CD4-positive, alpha-beta memory T cell (primary cell): ENCODE results near the gene HAUS2. TPM values are rescaled to one million over a fixed set of nuclear protein-coding genes. Genes with fewer than 3 reads are reported as not detected.
"Not testable (repeated sequence)": the region's sequence is repeated elsewhere in the genome, so short reads cannot be mapped to it uniquely, and the experiment has no call there.

Experiments
- CTCF ChIA-PET: fragments of 350-600 bp; sonication (Branson Sonifier 250); formaldehyde crosslinking; loops from one replicate; lab custom pipeline; 2021; ENCODE audit warnings: inconsistent platforms; ENCODE audit not compliant: partially characterized antibody; lab: Charles Lee
- POLR2A ChIA-PET: fragments of 350-600 bp; sonication (Branson Sonifier 250); formaldehyde crosslinking; loops from one replicate; lab custom pipeline; 2021; ENCODE audit not compliant: partially characterized antibody; lab: Charles Lee
- DNase-seq, 5 donors: peaks; one replicate each; pipeline versions ENCODE4 v3.0.0 to v3.0.0-alpha.2; 2020 to 2022; ENCODE audit warnings: mixed read lengths in 1 of 5
- H3K27ac ChIP-seq: one replicate; pipeline ENCODE4 v1.7.0; 2013; ENCODE audit warnings: low read depth, low read length
- H3K27me3 ChIP-seq: 2 replicates; pipeline ENCODE4 v1.7.0; 2013; ENCODE audit warnings: mild to moderate bottlenecking, low read length, moderate library complexity; ENCODE audit not compliant: insufficient read depth
- H3K36me3 ChIP-seq: 2 replicates; pipeline ENCODE4 v1.7.0; 2013; ENCODE audit warnings: mild to moderate bottlenecking, low read length, moderate library complexity; ENCODE audit not compliant: insufficient read depth
- H3K4me1 ChIP-seq: 2 replicates; pipeline ENCODE4 v1.7.0; 2013; ENCODE audit warnings: mild to moderate bottlenecking, low read length, moderate library complexity; ENCODE audit not compliant: insufficient read depth
- H3K4me3 ChIP-seq, 2 donors: one replicate each; pipeline ENCODE4 v1.7.0; 2013; ENCODE audit warnings: low read length in 2 of 2, mild to moderate bottlenecking in 1 of 2
- H3K9me3 ChIP-seq, 2 donors: one replicate each; pipeline ENCODE4 v1.7.0; 2013; ENCODE audit warnings: low read length in 2 of 2, control low read depth in 1 of 2; ENCODE audit not compliant: control insufficient read depth in 1 of 2
- H3K27ac Mint-ChIP-seq, 7 donors: one replicate each; pipeline ENCODE4 v1.8.0; 2020 to 2021; ENCODE audit warnings: mixed read lengths in 7 of 7, mild to moderate bottlenecking in 6 of 7, inconsistent platforms in 3 of 7, moderate library complexity in 3 of 7
- H3K27me3 Mint-ChIP-seq, 2 donors: one replicate each; pipeline ENCODE4 v1.8.0; 2020 to 2021; ENCODE audit warnings: mixed read lengths in 2 of 2
- H3K36me3 Mint-ChIP-seq, 2 donors: one replicate each; pipeline ENCODE4 v1.8.0; 2020 to 2021; ENCODE audit warnings: mixed read lengths in 2 of 2, inconsistent platforms in 1 of 2, mild to moderate bottlenecking in 1 of 2
- H3K4me1 Mint-ChIP-seq, 4 donors: one replicate each; pipeline ENCODE4 v1.8.0; 2020 to 2021; ENCODE audit warnings: mixed read lengths in 4 of 4, mild to moderate bottlenecking in 1 of 4
- H3K4me3 Mint-ChIP-seq, 8 donors: one replicate each; pipeline ENCODE4 v1.8.0; 2020 to 2021; ENCODE audit warnings: mixed read lengths in 8 of 8, mild to moderate bottlenecking in 7 of 8, moderate library complexity in 6 of 8, inconsistent platforms in 3 of 8
- H3K9me3 Mint-ChIP-seq, 8 donors: one replicate each; pipeline ENCODE4 v1.8.0; 2020 to 2021; ENCODE audit warnings: mixed read lengths in 8 of 8, mild to moderate bottlenecking in 5 of 8, inconsistent platforms in 3 of 8, moderate library complexity in 1 of 8
- intact Hi-C: fragments of 100-400 bp; cut with micrococcal nuclease; formaldehyde crosslinking; loops from one replicate; pipeline ENCODE4 v1.15.1; 2023
- polyA plus RNA-seq, 2 donors: library from polyadenylated mRNA; unstranded; fragments of 300-500 nt; fragmentation: Illumina TruSeq; gene quantifications; one replicate each; pipeline ENCODE4 v1.2.3, GENCODE V29; 2021
- total RNA-seq, 2 experiments: library from RNA; stranded (reverse); gene quantifications; one replicate each; pipeline ENCODE4 v1.2.3, GENCODE V29; 2021

Gene HAUS2
- total and polyA plus RNA-seq, 4 experiments from 2014 or later, result 16.4 to 28.2 (median 23.2) TPM

- CTCF ChIA-PET, result interaction anchor here (1.6 kb wide), 1 partner anchor 9 kb away, joined by 4 read pairs; no protein-coding TSS in a partner anchor
- no peak for DNase-seq
- Mint-ChIP-seq H3K9me3 (no peaks in the 10 kb centered on the region), H3K4me1 (no peaks in the 10 kb centered on the region), H3K4me3 (no peak overlapping the region), H3K36me3 (peaks cover 0 to 4% of the 10 kb centered on the region in 2 donors), H3K27ac (no peak overlapping the region), H3K27me3 (no peaks in the 10 kb centered on the region)
- Histone ChIP-seq H3K9me3 (no peaks in the 10 kb centered on the region), H3K4me3 (no peak overlapping the region), H3K36me3 (no peaks in the 10 kb centered on the region), H3K27me3 (no peaks in the 10 kb centered on the region), H3K27ac (no peak overlapping the region), H3K4me1 (no peaks in the 10 kb centered on the region)
- intact Hi-C loops, result no loop called here
- POLR2A ChIA-PET, result interaction anchor here (1.1 kb wide), 1 partner anchor 11 kb away, joined by 3 read pairs; no protein-coding TSS in a partner anchor
These were observed 44.5 kb downstream of the HAUS2 start for GRCh38 chr15:42593143-42593542.

GRCh38 chr15:42594095-42594494, 45.5 kb downstream of the HAUS2 start:
- intact Hi-C loops, result no loop called here
- no peak overlapping the region for H3K4me3 Mint-ChIP-seq
- Histone ChIP-seq H3K4me1 (no peaks in the 10 kb centered on the region), H3K36me3 (no peaks in the 10 kb centered on the region), H3K27ac (no peak overlapping the region), H3K9me3 (no peaks in the 10 kb centered on the region), H3K4me3 (no peak overlapping the region), H3K27me3 (no peaks in the 10 kb centered on the region)
- no peak for DNase-seq
- no peaks in the 10 kb centered on the region for H3K27me3 Mint-ChIP-seq
- no peaks in the 10 kb centered on the region for H3K4me1 Mint-ChIP-seq
- POLR2A ChIA-PET, result interaction anchor here (1.9 kb wide), 1 partner anchor 12 kb away, joined by 6 read pairs; no protein-coding TSS in a partner anchor
- H3K27ac Mint-ChIP-seq, result no peak overlapping the region
- no peaks in the 10 kb centered on the region for H3K9me3 Mint-ChIP-seq
- CTCF ChIA-PET, result no interaction called here
- no peaks in the 10 kb centered on the region for H3K36me3 Mint-ChIP-seq

GRCh38 chr15:42595626-42596240, 47.1 kb downstream of the HAUS2 start:
- no peaks in the 10 kb centered on the region for H3K9me3 ChIP-seq
- H3K4me3 ChIP-seq, result no peak overlapping the region
- H3K4me1 ChIP-seq, result no peaks in the 10 kb centered on the region
- H3K27me3 ChIP-seq, result no peaks in the 10 kb centered on the region
- H3K27ac Mint-ChIP-seq, result peak overlapping the region in 1 of 7 donors; percentile 62
- ChIA-PET POLR2A (interaction anchor here (1.9 kb wide), 1 partner anchor 14 kb away, joined by 6 read pairs; no protein-coding TSS in a partner anchor), CTCF (interaction anchor here (1.4 kb wide), 1 partner anchor 9 kb away, joined by 4 read pairs; no protein-coding TSS in a partner anchor)
- no peak for DNase-seq
- no peak overlapping the region for H3K27ac ChIP-seq
- intact Hi-C loops, result no loop called here
- H3K4me1 Mint-ChIP-seq, result no peaks in the 10 kb centered on the region
- H3K36me3 Mint-ChIP-seq, result peaks cover 0 to 6% of the 10 kb centered on the region in 2 donors
- H3K9me3 Mint-ChIP-seq, result no peaks in the 10 kb centered on the region
- H3K27me3 Mint-ChIP-seq, result no peaks in the 10 kb centered on the region
- H3K36me3 ChIP-seq, result no peaks in the 10 kb centered on the region
- H3K4me3 Mint-ChIP-seq, result no peak overlapping the region

GRCh38 chr15:42601316-42601715, 52.7 kb downstream of the HAUS2 start:
- H3K4me1 Mint-ChIP-seq, result peaks cover 12 to 22% (median 17%) of the 10 kb centered on the region in 4 donors
- intact Hi-C loops, H3K27me3 ChIP-seq, H3K27ac ChIP-seq, POLR2A ChIA-PET, H3K9me3 ChIP-seq, H3K4me3 ChIP-seq, CTCF ChIA-PET, H3K27me3 Mint-ChIP-seq, H3K4me3 Mint-ChIP-seq, DNase-seq, H3K36me3 Mint-ChIP-seq, H3K36me3 ChIP-seq, H3K27ac Mint-ChIP-seq, H3K9me3 Mint-ChIP-seq: not testable (repeated sequence)
- H3K4me1 ChIP-seq, result peaks cover 18% of the 10 kb centered on the region

- Mint-ChIP-seq H3K36me3 (peaks cover 0 to 6% of the 10 kb centered on the region in 2 donors), H3K27ac (no peak overlapping the region), H3K4me1 (peaks cover 12 to 24% (median 17%) of the 10 kb centered on the region in 4 donors), H3K9me3 (no peaks in the 10 kb centered on the region), H3K27me3 (no peaks in the 10 kb centered on the region), H3K4me3 (no peak overlapping the region)
- CTCF ChIA-PET, result no interaction called here
- Histone ChIP-seq H3K4me3 (no peak overlapping the region), H3K27me3 (no peaks in the 10 kb centered on the region), H3K9me3 (no peaks in the 10 kb centered on the region), H3K36me3 (no peaks in the 10 kb centered on the region), H3K27ac (no peak overlapping the region), H3K4me1 (peaks cover 20% of the 10 kb centered on the region)
- DNase-seq, result no peak
- POLR2A ChIA-PET, result no interaction called here
- intact Hi-C loops, result no loop called here
These were observed 53.9 kb downstream of the HAUS2 start for GRCh38 chr15:42602501-42602900.

GRCh38 chr15:42603978-42604377, 55.3 kb downstream of the HAUS2 start:
- H3K36me3 ChIP-seq, result no peaks in the 10 kb centered on the region
- no peak overlapping the region for H3K27ac ChIP-seq
- no peak overlapping the region for H3K4me3 ChIP-seq
- POLR2A ChIA-PET, result no interaction called here
- Mint-ChIP-seq H3K27me3 (no peaks in the 10 kb centered on the region), H3K36me3 (peaks cover 0 to 6% of the 10 kb centered on the region in 2 donors), H3K4me3 (no peak overlapping the region), H3K27ac (peak overlapping the region in 1 of 7 donors; percentile 46), H3K4me1 (peaks cover 25 to 38% (median 30%) of the 10 kb centered on the region in 4 donors), H3K9me3 (no peaks in the 10 kb centered on the region)
- CTCF ChIA-PET, result no interaction called here
- DNase-seq, result no peak
- intact Hi-C loops, result no loop called here
- H3K27me3 ChIP-seq, result no peaks in the 10 kb centered on the region
- H3K9me3 ChIP-seq, result no peaks in the 10 kb centered on the region
- peaks cover 34% of the 10 kb centered on the region for H3K4me1 ChIP-seq

- Mint-ChIP-seq H3K27me3 (no peaks in the 10 kb centered on the region), H3K27ac (peak overlapping the region in 4 of 7 donors; percentile 38 to 67 (median 53)), H3K4me1 (peaks cover 27 to 42% (median 32%) of the 10 kb centered on the region in 4 donors), H3K4me3 (peak overlapping the region in 7 of 8 donors; percentile 43 to 75 (median 61)), H3K9me3 (no peaks in the 10 kb centered on the region), H3K36me3 (peaks cover 0 to 2% of the 10 kb centered on the region in 2 donors)
- Histone ChIP-seq H3K36me3 (no peaks in the 10 kb centered on the region), H3K4me3 (no peak overlapping the region), H3K27ac (no peak overlapping the region), H3K27me3 (no peaks in the 10 kb centered on the region), H3K4me1 (peaks cover 37% of the 10 kb centered on the region), H3K9me3 (no peaks in the 10 kb centered on the region)
- POLR2A ChIA-PET, result interaction anchor here (1.4 kb wide), 1 partner anchor 24 kb away, joined by 10 read pairs; no protein-coding TSS in a partner anchor
- no peak for DNase-seq
- CTCF ChIA-PET, result no interaction called here
- intact Hi-C loops, result no loop called here
These were observed 56.5 kb downstream of the HAUS2 start for GRCh38 chr15:42604894-42605744.
